Body of pancreas (tissue), 4 donors: ENCODE data around the gene PDZD7.

ENCODE experiments used
- POLR2A ChIP-seq, 3 donors: fragments of 450-650 bp; IDR thresholded peaks; one replicate each; pipeline ENCODE4 v1.6.1; 2016; ENCODE audit warnings: antibody characterized with exemption in 3 of 3, mild to moderate bottlenecking in 2 of 3
- TF ChIP-seq, protein P1 (sequence below), 7 experiments: fragments of 450-650 bp in 4 of 7; fragments of 200-600 bp in 3 of 7; sonication (generic) in 3 of 7; IDR thresholded peaks; one replicate each; pipeline ENCODE4 v1.5.1; 2016 to 2019; ENCODE audit warnings: antibody characterized with exemption in 7 of 7

DNA sequence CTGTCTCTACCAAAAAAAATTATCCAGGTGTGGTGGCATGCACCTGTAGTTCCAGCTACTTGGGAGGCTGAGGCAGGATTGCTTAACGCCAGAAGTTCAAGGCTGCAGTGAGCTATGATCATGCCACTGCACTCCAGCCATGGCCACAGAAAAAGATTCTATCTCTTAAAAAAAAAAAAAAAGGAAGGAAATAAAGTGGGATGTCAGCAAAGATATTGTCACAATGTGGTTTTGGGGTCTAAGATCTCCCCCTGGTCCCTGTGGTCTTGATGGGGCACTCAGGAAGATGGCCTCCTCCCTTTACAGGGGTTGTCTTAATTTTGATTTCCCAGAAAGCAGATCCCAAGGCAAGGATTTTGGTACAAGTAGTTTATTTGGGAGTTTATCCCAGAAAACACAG lies 23.4 kb upstream of the PDZD7 start:
- no peak for TF ChIP-seq POLR2A (IDR thresholded peaks at IDR 0.05)
- TF ChIP-seq, protein P1, sequence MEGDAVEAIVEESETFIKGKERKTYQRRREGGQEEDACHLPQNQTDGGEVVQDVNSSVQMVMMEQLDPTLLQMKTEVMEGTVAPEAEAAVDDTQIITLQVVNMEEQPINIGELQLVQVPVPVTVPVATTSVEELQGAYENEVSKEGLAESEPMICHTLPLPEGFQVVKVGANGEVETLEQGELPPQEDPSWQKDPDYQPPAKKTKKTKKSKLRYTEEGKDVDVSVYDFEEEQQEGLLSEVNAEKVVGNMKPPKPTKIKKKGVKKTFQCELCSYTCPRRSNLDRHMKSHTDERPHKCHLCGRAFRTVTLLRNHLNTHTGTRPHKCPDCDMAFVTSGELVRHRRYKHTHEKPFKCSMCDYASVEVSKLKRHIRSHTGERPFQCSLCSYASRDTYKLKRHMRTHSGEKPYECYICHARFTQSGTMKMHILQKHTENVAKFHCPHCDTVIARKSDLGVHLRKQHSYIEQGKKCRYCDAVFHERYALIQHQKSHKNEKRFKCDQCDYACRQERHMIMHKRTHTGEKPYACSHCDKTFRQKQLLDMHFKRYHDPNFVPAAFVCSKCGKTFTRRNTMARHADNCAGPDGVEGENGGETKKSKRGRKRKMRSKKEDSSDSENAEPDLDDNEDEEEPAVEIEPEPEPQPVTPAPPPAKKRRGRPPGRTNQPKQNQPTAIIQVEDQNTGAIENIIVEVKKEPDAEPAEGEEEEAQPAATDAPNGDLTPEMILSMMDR (IDR thresholded peaks at IDR 0.05): no peak
